ENCODE measurements around the gene FAM227B.

DNA sequence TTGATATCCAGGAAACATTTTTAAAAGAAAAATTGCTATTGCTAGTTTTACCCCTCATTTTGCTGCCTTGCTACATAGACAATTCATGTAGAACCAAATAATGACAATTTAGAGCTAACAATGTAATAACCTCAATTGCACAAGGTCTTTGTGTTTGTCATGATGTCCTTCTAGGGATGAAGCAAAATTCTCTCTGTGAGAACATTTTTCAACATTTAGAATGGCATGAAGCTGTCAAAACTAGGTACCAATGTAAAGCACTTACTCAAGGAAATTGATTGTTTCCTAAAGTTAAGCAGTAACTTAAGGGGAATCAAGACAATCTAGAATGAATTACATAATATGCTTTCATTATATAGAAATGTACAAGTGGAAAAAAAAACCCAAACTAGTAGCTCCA, 205.5 kb downstream of the FAM227B start:
- TF ChIP-seq, protein P1, sequence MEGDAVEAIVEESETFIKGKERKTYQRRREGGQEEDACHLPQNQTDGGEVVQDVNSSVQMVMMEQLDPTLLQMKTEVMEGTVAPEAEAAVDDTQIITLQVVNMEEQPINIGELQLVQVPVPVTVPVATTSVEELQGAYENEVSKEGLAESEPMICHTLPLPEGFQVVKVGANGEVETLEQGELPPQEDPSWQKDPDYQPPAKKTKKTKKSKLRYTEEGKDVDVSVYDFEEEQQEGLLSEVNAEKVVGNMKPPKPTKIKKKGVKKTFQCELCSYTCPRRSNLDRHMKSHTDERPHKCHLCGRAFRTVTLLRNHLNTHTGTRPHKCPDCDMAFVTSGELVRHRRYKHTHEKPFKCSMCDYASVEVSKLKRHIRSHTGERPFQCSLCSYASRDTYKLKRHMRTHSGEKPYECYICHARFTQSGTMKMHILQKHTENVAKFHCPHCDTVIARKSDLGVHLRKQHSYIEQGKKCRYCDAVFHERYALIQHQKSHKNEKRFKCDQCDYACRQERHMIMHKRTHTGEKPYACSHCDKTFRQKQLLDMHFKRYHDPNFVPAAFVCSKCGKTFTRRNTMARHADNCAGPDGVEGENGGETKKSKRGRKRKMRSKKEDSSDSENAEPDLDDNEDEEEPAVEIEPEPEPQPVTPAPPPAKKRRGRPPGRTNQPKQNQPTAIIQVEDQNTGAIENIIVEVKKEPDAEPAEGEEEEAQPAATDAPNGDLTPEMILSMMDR (conservative IDR thresholded peaks at IDR 0.05 in 1 of 2, IDR thresholded peaks at IDR 0.05 in 1 of 2; ENCODE audit: low read depth in 1 of 2, low read length in 2 of 2): no peak
- no peak for TF ChIP-seq EZH2 (IDR thresholded peaks at IDR 0.05; ENCODE audit: low read length, missing control alignments)
